ENCODE data around the gene ENO4.

DNA sequence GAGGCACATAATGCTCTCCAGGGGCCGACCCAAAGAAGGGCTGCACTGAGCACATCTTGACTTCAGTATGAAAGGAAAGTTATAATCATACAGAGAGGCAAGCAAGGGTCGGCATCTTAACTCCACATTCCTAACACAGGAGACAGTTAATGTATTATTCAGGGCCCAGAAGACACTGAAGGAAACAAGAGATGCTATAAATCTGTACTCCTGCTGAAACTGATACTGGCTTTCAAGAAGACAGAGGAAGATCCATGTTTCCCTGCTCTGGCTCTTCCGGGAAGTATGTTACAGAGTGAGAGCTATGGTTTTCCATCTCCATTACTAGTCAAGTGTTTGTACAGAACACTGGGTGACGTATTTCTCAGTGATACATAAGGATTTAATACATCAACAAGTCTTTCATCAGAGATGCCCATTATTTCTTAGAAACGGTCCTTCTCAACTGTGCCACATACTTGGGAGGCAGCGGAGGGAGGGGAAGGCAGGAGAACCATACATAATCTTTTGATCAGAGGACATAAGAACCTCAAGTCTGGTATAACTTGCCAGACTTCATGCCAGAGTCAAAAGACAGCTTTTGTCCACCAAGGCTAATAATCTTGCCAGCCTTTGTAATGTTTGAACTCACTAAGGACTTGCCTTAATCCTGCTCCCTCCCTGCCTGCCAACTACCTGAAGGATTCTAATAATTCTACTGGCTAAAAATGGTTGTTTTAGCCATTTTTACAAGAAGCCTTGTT, 58.1 kb downstream of the ENO4 start:
- TF ChIP-seq, protein P1, sequence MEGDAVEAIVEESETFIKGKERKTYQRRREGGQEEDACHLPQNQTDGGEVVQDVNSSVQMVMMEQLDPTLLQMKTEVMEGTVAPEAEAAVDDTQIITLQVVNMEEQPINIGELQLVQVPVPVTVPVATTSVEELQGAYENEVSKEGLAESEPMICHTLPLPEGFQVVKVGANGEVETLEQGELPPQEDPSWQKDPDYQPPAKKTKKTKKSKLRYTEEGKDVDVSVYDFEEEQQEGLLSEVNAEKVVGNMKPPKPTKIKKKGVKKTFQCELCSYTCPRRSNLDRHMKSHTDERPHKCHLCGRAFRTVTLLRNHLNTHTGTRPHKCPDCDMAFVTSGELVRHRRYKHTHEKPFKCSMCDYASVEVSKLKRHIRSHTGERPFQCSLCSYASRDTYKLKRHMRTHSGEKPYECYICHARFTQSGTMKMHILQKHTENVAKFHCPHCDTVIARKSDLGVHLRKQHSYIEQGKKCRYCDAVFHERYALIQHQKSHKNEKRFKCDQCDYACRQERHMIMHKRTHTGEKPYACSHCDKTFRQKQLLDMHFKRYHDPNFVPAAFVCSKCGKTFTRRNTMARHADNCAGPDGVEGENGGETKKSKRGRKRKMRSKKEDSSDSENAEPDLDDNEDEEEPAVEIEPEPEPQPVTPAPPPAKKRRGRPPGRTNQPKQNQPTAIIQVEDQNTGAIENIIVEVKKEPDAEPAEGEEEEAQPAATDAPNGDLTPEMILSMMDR (IDR thresholded peaks at IDR 0.05), result no peak
- TF ChIP-seq POLR2A (IDR thresholded peaks at IDR 0.05), result no peak
